ENCODE results near the gene KLKB1. TPM values are rescaled to one million over a fixed set of nuclear protein-coding genes. Genes with fewer than 3 reads are reported as not detected.

Gene KLKB1
- total and polyA plus RNA-seq, 3 donors from 2014 or later = 2.7 to 4.4 (median 3.5) TPM

DNA sequence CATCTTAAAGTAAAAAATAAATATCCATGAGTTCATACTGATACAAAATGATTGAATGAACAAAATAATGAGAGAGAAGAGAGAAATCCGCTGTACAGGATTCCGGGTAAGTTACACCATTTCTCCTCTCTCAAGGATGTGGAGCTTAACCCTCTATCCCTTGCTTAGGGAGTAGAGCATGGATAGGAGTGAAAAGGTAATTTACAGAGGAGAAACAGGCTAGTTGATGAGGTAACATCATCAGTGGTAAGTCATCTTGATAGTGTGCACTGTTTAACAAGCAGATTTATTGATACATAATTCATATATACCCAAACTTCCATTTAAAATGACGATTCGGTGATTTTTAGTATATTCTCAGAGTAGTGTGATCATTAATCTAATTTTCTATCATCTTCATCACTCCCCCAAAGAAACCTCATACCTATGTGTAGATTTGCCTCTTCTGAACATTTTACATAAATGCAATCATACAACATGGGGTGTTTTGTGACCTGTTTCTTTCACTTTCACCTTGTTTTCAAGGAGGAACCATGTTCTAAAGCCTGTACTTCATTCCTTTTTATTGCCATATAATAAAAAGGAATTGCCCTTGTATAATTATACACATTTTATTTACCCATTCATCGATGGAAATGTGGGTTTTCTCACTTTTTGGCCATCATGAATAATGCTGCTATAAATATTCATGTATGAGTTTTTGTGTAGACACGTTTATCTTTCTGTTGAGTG, 73.5 kb downstream of the KLKB1 start:
- TF ChIP-seq POLR2A (IDR thresholded peaks at IDR 0.05) = no peak
- TF ChIP-seq, protein P1, sequence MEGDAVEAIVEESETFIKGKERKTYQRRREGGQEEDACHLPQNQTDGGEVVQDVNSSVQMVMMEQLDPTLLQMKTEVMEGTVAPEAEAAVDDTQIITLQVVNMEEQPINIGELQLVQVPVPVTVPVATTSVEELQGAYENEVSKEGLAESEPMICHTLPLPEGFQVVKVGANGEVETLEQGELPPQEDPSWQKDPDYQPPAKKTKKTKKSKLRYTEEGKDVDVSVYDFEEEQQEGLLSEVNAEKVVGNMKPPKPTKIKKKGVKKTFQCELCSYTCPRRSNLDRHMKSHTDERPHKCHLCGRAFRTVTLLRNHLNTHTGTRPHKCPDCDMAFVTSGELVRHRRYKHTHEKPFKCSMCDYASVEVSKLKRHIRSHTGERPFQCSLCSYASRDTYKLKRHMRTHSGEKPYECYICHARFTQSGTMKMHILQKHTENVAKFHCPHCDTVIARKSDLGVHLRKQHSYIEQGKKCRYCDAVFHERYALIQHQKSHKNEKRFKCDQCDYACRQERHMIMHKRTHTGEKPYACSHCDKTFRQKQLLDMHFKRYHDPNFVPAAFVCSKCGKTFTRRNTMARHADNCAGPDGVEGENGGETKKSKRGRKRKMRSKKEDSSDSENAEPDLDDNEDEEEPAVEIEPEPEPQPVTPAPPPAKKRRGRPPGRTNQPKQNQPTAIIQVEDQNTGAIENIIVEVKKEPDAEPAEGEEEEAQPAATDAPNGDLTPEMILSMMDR (IDR thresholded peaks at IDR 0.05) = no peak
- peaks cover 5% of the 10 kb centered on the region for H3K27me3 ChIP-seq
- H3K36me3 ChIP-seq (ENCODE audit: low read depth, missing control alignments) = no peaks in the 10 kb centered on the region
- WGBS, 2 donors = 89 to 90% methylated on average over 6 of the region's 6 CpGs
- H3K4me3 ChIP-seq = no peak overlapping the region
- H3K27ac ChIP-seq = no peak overlapping the region
- intact Hi-C loops (cut with DNase I; ENCODE audit: low total_unique reads) = no loop called here
- no peaks in the 10 kb centered on the region for H3K4me1 ChIP-seq
- H3K9me3 ChIP-seq = no peaks in the 10 kb centered on the region
- no peak for DNase-seq

DNA sequence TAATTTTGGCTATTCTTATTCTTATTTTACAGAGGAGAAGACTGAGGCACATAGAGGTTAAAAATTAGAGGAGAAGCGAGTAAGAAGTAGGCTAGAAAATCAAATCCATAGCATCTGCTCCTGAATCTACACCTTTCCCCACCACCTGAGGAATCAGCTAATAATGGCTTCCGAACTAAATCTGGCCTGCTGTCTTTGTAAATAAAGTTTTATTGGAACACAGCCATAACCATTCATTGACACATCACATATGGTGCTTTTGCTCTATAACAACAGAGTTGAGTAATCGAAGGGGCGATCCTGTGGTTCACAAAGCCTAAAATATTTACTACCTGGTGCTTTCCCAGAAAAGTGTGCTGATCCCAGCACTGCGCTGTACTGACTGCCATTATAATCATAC, 76.9 kb downstream of the KLKB1 start:
- Histone ChIP-seq H3K4me1 (no peaks in the 10 kb centered on the region), H3K36me3 (ENCODE audit: low read depth, missing control alignments) (no peaks in the 10 kb centered on the region), H3K27me3 (no peaks in the 10 kb centered on the region), H3K27ac (no peak overlapping the region), H3K4me3 (no peak overlapping the region), H3K9me3 (no peaks in the 10 kb centered on the region)
- 82 to 86% methylated on average over 5 of the region's 5 CpGs for WGBS, 2 donors
- TF ChIP-seq, protein P1 (IDR thresholded peaks at IDR 0.05) = no peak
- TF ChIP-seq POLR2A (IDR thresholded peaks at IDR 0.05) = no peak
- no peak for DNase-seq
- intact Hi-C loops (cut with DNase I; ENCODE audit: low total_unique reads) = no loop called here

DNA sequence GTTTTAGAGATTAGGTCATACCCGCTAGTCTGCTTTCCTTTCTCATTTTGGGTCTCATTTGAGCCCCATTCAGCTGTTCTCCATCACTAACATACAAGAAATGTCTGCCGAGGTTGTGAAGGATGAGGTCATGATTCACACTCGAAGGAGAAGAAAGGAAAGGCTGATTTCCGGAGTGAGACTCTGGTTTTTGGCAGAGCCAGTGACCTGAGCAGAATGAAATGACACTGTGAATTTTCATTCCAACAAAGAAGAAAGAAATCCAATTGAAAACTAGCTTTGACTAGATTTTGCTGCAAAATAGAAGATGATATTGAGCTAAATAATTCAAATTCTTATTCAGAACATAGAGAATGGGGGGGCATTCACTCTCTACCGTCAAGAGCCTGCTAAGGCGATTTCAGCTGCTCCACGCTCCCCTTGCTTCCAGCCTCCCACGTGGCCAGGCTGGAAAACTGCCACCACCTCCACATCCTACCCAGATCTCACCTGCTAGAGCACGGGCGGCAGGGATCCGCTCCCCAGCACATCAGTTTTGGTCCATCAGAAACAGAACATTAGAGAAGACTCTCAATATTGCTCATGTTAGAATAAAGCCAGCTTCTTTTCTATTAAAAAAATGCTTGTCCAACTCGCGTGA, 77.7 kb downstream of the KLKB1 start:
- 46 to 48% methylated on average over 13 of the region's 13 CpGs for WGBS, 2 donors
- intact Hi-C loops (cut with DNase I; ENCODE audit: low total_unique reads) = no loop called here
- no peaks in the 10 kb centered on the region for H3K27me3 ChIP-seq
- TF ChIP-seq, protein P1 (IDR thresholded peaks at IDR 0.05) = no peak
- H3K27ac ChIP-seq = no peak overlapping the region
- H3K4me1 ChIP-seq = no peaks in the 10 kb centered on the region
- H3K9me3 ChIP-seq = no peaks in the 10 kb centered on the region
- no peak overlapping the region for H3K4me3 ChIP-seq
- DNase-seq = no peak
- H3K36me3 ChIP-seq (ENCODE audit: low read depth, missing control alignments) = no peaks in the 10 kb centered on the region

DNA sequence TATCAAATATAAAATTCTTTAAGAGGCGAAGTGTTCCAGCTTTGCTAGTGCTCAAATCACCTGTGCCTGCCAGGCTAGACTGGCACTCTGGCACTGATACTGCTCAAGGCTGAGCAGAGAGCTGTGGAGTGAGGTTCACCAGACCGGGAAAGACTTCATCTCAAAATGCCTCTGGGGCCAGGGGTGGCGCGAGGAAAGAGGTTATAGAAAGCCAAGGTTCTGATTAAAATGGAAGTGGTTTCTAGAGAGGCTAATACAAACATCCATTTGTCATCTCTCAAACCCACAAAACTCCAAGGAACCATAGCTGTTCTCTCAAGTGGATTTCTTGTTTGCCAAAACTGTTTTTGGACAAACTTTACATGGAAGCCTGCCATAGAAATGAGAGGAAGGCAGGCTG, 80.2 kb downstream of the KLKB1 start:
- Histone ChIP-seq H3K27ac (no peak overlapping the region), H3K4me3 (no peak overlapping the region), H3K36me3 (ENCODE audit: low read depth, missing control alignments) (no peaks in the 10 kb centered on the region), H3K27me3 (no peaks in the 10 kb centered on the region), H3K9me3 (no peaks in the 10 kb centered on the region), H3K4me1 (no peaks in the 10 kb centered on the region)
- DNase-seq = no peak
- intact Hi-C loops (cut with DNase I; ENCODE audit: low total_unique reads) = no loop called here
- WGBS, 2 donors = 64 to 74% methylated on average over 4 of the region's 4 CpGs
- TF ChIP-seq, protein P1 (IDR thresholded peaks at IDR 0.05) = no peak
- no peak for TF ChIP-seq POLR2A (IDR thresholded peaks at IDR 0.05)

DNA sequence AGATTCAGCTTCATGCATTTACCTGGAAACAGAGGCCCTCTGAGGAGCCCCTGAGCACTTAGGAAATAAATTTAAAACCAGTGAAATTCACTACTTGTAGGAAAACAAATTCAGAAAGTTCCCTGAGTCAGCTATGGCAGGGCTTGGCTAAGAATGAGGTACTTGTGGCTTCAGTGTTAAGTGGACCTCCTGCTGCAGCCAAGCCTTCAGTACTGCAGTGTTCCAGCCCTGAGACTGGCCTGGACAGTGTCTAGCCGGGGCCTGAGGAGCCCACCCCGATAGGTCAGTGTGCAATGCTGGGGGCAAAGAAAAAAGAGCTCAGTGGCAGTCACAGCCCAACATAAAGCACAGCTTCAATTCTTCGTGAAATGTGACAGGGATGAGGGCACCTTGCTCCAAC, 80.6 kb downstream of the KLKB1 start:
- Histone ChIP-seq H3K27ac (no peak overlapping the region), H3K4me3 (no peak overlapping the region), H3K27me3 (no peaks in the 10 kb centered on the region), H3K9me3 (no peaks in the 10 kb centered on the region), H3K4me1 (no peaks in the 10 kb centered on the region), H3K36me3 (ENCODE audit: low read depth, missing control alignments) (no peaks in the 10 kb centered on the region)
- DNase-seq = no peak
- TF ChIP-seq, protein P1 (IDR thresholded peaks at IDR 0.05) = no peak
- TF ChIP-seq POLR2A (IDR thresholded peaks at IDR 0.05) = no peak
- intact Hi-C loops (cut with DNase I; ENCODE audit: low total_unique reads) = no loop called here
- 69 to 73% methylated on average over 3 of the region's 3 CpGs for WGBS, 2 donors
